GM19468 (cell line): ENCODE data around the gene MEIS2.
"Not testable (repeated sequence)": the region's sequence is repeated elsewhere in the genome, so short reads cannot be mapped to it uniquely, and the experiment has no call there.

Source experiments
- ATAC-seq: cut with Tn5 transposase; IDR thresholded peaks from one replicate; pipeline ENCODE4 v1.9.1; 2021; ENCODE audit warnings: mild to moderate bottlenecking, moderate library complexity, moderate number of reproducible peaks; ENCODE audit not compliant: unreplicated experiment; ENCODE audit errors: extremely low read depth

The MEIS2 gene

DNA sequence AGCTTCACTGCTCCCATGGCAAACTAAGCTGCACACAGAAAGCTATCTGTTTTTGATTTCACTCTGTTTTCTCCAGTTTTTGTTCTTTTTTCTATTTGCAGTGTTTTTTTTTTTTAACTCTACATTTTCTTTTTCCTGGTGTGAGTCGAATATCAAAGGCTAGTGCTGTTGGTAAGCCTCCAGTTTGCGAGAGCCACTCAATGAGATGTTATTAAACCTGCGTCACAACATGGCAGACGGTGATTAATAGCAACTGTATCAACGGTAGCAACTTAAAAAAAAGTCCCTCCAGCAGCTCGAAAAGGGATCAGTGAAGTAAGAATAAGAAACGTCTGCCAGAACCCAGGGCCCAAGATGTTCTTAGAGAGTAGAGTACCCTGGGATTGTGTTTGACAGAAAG lies 84.1 kb downstream of the MEIS2 start:
- ATAC-seq, result no peak

DNA sequence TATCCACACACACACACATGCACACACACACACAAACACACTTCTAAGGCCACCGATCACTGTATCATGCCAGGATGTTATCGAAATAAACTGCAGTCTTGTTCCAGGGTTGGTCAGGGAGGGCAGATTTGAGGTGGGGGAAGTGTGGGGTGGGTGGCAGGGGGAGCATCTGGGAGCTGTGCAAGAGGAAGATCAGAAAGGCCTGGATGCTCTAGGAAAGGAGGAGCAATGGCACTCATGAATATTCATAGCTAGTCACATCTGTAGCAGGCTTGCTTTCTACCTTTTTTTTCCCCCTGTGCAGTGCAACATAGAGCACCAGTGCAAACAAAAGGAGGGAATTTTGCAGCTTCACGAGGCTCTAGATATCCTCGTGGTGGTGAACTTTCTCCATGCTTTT lies 84.9 kb downstream of the MEIS2 start:
- ATAC-seq, result no peak

- ATAC-seq, result no peak
Observed at GRCh38 chr15:37015035-37015434, 85.3 kb downstream of the MEIS2 start.

- no peak for ATAC-seq
Observed at GRCh38 chr15:37014566-37014965, 85.8 kb downstream of the MEIS2 start.

- ATAC-seq, result no peak
Observed at GRCh38 chr15:37014137-37014536, 86.2 kb downstream of the MEIS2 start.

DNA sequence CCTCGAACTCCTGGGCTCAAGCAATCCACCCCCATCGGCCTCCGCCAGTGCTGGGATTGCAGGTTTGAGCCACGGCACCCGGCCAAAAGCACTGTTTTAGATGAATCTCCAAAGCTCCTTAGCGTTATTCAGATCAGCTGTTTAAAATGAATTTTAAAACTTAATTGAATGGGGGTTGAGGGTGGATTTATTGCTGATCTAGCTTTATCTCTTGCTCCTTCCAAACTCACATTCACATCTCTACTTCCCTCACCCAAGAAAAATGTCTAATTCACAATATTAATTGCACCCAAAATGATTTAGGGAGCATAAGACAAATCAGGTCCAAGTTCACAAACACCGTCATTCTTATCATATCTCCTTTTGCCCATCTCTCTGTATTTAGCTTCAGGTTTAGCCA lies 89.8 kb downstream of the MEIS2 start:
- ATAC-seq, result no peak

DNA sequence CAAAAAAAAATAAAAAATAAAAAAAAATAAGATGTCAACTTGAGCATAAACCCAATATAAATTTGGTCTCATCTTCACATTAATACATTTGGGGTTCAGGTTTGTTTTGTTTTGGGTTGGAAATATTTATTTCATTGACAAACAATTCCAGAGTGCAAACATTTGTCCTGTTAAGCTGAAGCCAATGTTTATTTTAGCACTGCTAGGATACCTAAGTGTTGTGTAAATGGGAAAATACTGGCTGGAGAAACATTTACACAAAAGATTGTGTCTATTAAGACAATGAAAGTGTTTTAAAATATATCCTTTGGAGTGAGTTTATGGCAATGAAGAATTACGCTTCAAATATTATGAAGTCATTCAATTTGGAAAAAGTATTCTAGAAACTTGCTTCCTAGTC lies 91.1 kb downstream of the MEIS2 start:
- ATAC-seq, result no peak

GRCh38 chr15:37008205-37008604 lies 92.1 kb downstream of the MEIS2 start:
- no peak for ATAC-seq

- ATAC-seq, result no peak
Observed at GRCh38 chr15:37007301-37007700, 93.0 kb downstream of the MEIS2 start.

GRCh38 chr15:37004981-37005735 lies 95.2 kb downstream of the MEIS2 start:
- no peak for ATAC-seq

DNA sequence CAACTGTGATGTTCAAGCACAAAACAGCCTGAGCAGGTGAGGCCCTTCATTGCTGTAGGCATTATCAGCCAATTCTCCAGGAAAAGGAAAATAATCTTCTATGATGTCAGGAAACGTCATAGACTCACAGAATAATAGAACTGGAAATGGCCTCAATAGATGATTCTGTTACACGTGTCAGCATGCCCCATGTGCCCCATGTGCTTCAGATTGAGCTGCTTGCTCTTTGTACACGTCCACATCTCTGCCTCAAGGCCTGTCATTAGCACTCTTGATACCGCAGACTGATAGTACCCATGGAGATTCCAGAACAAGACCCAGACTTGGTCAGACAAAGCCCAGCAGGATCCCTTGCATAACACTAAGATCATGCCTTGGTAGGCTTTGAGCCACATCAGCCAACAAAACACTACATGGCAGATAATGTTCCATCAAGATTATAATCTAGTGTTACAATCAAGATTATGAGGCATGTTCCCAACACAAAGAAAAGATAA lies 95.9 kb downstream of the MEIS2 start:
- ATAC-seq, result no peak

- no peak for ATAC-seq
Observed at GRCh38 chr15:37002041-37002672, 98.2 kb downstream of the MEIS2 start.

GRCh38 chr15:37001417-37001816 lies 98.9 kb downstream of the MEIS2 start:
- ATAC-seq, result no peak

DNA sequence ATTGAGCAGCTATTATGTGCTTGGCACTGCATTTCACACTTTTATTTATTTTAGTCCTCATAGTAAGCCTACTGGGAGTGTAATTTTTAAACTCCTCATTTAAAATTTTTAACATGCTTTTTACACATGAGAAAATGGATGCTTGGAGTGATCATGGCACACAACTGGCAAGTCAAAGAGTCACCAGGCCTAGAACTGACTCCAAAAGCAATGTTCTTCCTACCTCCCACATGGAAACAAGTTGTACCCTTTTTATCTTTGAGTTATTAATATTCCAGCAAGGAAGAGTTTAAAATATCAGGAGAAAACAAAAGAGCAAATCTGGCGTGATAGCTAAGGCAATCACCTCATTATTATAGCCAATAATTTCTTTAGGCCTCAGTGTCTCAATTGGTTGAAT lies 100.6 kb downstream of the MEIS2 start:
- no peak for ATAC-seq

DNA sequence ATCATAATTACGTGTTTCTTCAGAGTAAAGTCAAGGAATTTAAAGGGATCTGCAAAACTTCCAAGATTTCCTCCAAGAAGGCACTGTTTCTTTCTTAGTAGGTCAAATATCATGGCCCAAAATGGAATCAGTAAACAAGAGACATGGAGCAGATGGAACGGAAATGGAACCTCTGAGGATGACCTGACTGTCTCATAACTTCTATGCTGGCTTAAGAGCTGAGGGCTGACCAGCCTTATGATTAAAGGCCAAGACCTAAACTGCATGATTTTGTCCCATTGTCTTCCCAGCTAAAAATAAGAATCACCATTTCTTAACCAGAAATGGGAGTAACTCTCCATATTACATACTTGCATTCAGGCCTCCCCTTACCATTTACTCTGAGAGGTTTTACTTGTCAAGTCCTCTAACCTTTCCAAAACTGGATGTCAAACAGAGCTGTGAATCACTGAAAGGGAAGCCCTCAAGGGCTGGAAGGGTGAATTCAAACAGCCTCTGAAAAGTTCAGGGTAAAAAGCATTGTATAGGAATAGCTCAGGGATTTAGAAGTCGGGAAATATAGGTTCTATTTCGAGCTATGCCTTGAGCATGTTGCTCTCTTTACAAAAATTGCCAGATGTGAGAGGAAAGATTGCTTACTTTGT lies 103.7 kb downstream of the MEIS2 start:
- ATAC-seq, result no peak

GRCh38 chr15:36996121-36996520 lies 104.2 kb downstream of the MEIS2 start:
- no peak for ATAC-seq

- no peak for ATAC-seq
Observed at GRCh38 chr15:36994790-36995189, 105.6 kb downstream of the MEIS2 start.

GRCh38 chr15:36992454-36992853 lies 107.9 kb downstream of the MEIS2 start:
- no peak for ATAC-seq

DNA sequence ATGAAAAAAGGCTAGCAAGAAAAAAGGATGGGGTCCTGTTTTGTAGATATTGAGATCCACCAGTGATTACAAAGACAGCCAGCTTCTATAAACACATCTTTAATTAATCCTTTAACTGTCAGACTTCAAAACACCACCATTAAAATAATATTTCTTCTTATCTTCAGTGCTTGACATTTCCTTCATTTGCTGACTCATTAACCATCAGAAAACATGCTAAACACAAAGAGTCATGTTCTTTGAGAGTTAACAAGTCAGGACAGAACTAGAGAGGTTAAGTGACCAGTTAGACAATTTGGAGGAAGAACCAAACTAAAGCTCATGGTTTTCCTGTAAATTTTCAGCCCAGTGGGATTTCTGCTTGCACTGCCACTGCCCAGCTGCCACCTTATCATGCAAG lies 111.4 kb downstream of the MEIS2 start:
- ATAC-seq, result no peak

GRCh38 chr15:36982430-36982829 lies 117.9 kb downstream of the MEIS2 start:
- no peak for ATAC-seq

DNA sequence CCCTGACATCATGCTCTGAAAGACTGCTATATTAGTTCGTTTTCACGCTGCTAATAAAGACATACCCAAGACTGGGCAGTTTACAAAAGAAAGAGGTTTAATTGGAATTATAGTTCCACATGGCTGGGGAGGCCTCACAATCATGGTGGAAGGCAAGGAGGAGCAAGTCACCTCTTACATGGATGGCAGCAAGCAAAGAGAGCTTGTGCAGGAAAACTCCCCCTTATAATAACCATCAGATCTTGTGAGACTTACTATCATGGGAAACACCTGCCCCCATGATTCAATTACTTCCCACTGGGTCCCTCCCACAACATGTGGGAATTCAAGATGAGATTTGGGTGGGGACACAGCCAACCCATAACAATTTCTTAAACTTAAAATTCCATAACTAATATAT lies 120.1 kb downstream of the MEIS2 start:
- ATAC-seq, result not testable (repeated sequence)
